HG02870 (cell line): Measurements from ENCODE around the gene DENND1A.
"Not testable (repeated sequence)": the region's sequence is repeated elsewhere in the genome, so short reads cannot be mapped to it uniquely, and the experiment has no call there.

Experiments used
- ATAC-seq: cut with Tn5 transposase; IDR thresholded peaks from one replicate; pipeline ENCODE4 v1.9.1; 2021; ENCODE audit warnings: mild to moderate bottlenecking, moderate library complexity; ENCODE audit not compliant: unreplicated experiment

The DENND1A gene

GRCh38 chr9:123823194-123823947 lies 106.6 kb downstream of the DENND1A start:
- no peak for ATAC-seq

- no peak for ATAC-seq
Observed at GRCh38 chr9:123821619-123822018, 108.3 kb downstream of the DENND1A start.

- no peak for ATAC-seq
Observed at GRCh38 chr9:123820139-123820538, 109.8 kb downstream of the DENND1A start.

GRCh38 chr9:123816817-123817472 lies 113.0 kb downstream of the DENND1A start:
- ATAC-seq, result no peak

- ATAC-seq, result not testable (repeated sequence)
Observed at GRCh38 chr9:123815856-123816255, 114.1 kb downstream of the DENND1A start.

- ATAC-seq, result no peak
Observed at GRCh38 chr9:123814496-123814895, 115.4 kb downstream of the DENND1A start.

- ATAC-seq, result no peak
Observed at GRCh38 chr9:123812984-123813383, 116.9 kb downstream of the DENND1A start.

GRCh38 chr9:123807251-123807650 lies 122.7 kb downstream of the DENND1A start:
- no peak for ATAC-seq

GRCh38 chr9:123806829-123807228 lies 123.1 kb downstream of the DENND1A start:
- ATAC-seq, result no peak

GRCh38 chr9:123798195-123798594 lies 131.7 kb downstream of the DENND1A start:
- no peak for ATAC-seq

- no peak for ATAC-seq
Observed at GRCh38 chr9:123796618-123797484, 133.1 kb downstream of the DENND1A start.

- ATAC-seq, result no peak
Observed at GRCh38 chr9:123796094-123796493, 133.8 kb downstream of the DENND1A start.

- ATAC-seq, result no peak
Observed at GRCh38 chr9:123795336-123795735, 134.6 kb downstream of the DENND1A start.

- no peak for ATAC-seq
Observed at GRCh38 chr9:123792501-123792900, 137.4 kb downstream of the DENND1A start.

- no peak for ATAC-seq
Observed at GRCh38 chr9:123789554-123790292, 140.2 kb downstream of the DENND1A start.

- ATAC-seq, result no peak
Observed at GRCh38 chr9:123787416-123787815, 142.5 kb downstream of the DENND1A start.

GRCh38 chr9:123784518-123784917 lies 145.4 kb downstream of the DENND1A start:
- no peak for ATAC-seq

- no peak for ATAC-seq
Observed at GRCh38 chr9:123778232-123778902, 151.6 kb downstream of the DENND1A start.

GRCh38 chr9:123776708-123777537 lies 153.0 kb downstream of the DENND1A start:
- ATAC-seq, result no peak
